Measurements from ENCODE around the gene AKR1C2. TPM values are rescaled to one million over a fixed set of nuclear protein-coding genes. Genes with fewer than 3 reads are reported as not detected.
"Not testable (repeated sequence)": the region's sequence is repeated elsewhere in the genome, so short reads cannot be mapped to it uniquely, and the experiment has no call there.

Gene AKR1C2
- total RNA-seq, 4 donors from 2014 or later: 1.0 to 5.4 (median 4.4) TPM

- Histone ChIP-seq H3K4me1 (no peaks in the 10 kb centered on the region), H3K4me3 (no peak overlapping the region), H3K36me3 (no peaks in the 10 kb centered on the region), H3K27me3 (no peaks in the 10 kb centered on the region), H3K9me3 (peaks cover 0 to 23% of the 10 kb centered on the region in 2 donors), H3K27ac (no peak overlapping the region)
- intact Hi-C loops (cut with DNase I; ENCODE audit: low total_unique reads): no loop called here
- TF ChIP-seq CTCF (IDR thresholded peaks at IDR 0.05): no peak
- no peak for TF ChIP-seq POLR2A (IDR thresholded peaks at IDR 0.05)
- no peak for DNase-seq
Observed at GRCh38 chr10:5033061-5033778, 29.6 kb upstream of the AKR1C2 start.

GRCh38 chr10:5032444-5032843, 28.8 kb upstream of the AKR1C2 start:
- intact Hi-C loops (cut with DNase I; ENCODE audit: low total_unique reads); DNase-seq; H3K4me3 ChIP-seq; H3K27me3 ChIP-seq; H3K27ac ChIP-seq; H3K36me3 ChIP-seq; H3K4me1 ChIP-seq: not testable (repeated sequence)
- H3K9me3 ChIP-seq: peaks cover 0 to 23% of the 10 kb centered on the region in 2 donors

- H3K4me1 ChIP-seq; H3K27ac ChIP-seq; H3K36me3 ChIP-seq; H3K27me3 ChIP-seq; DNase-seq; intact Hi-C loops (cut with DNase I; ENCODE audit: low total_unique reads); H3K4me3 ChIP-seq: not testable (repeated sequence)
- H3K9me3 ChIP-seq: peaks cover 0 to 23% of the 10 kb centered on the region in 2 donors
Observed at GRCh38 chr10:5031588-5031987, 27.9 kb upstream of the AKR1C2 start.

- H3K36me3 ChIP-seq: no peaks in the 10 kb centered on the region
- H3K27ac ChIP-seq: no peak overlapping the region
- no peaks in the 10 kb centered on the region for H3K4me1 ChIP-seq
- peaks cover 0 to 23% of the 10 kb centered on the region in 2 donors for H3K9me3 ChIP-seq
- TF ChIP-seq CTCF (IDR thresholded peaks at IDR 0.05) (no peak), POLR2A (IDR thresholded peaks at IDR 0.05) (no peak)
- intact Hi-C loops (cut with DNase I; ENCODE audit: low total_unique reads): no loop called here
- no peaks in the 10 kb centered on the region for H3K27me3 ChIP-seq
- DNase-seq: no peak
- H3K4me3 ChIP-seq: no peak overlapping the region
Observed at GRCh38 chr10:5030989-5031388, 27.3 kb upstream of the AKR1C2 start.

GRCh38 chr10:5025461-5025881, 21.8 kb upstream of the AKR1C2 start:
- H3K36me3 ChIP-seq; H3K4me1 ChIP-seq; H3K4me3 ChIP-seq; H3K9me3 ChIP-seq; H3K27ac ChIP-seq; intact Hi-C loops (cut with DNase I; ENCODE audit: low total_unique reads); DNase-seq; H3K27me3 ChIP-seq: not testable (repeated sequence)

- H3K27me3 ChIP-seq: no peaks in the 10 kb centered on the region
- no peak overlapping the region for H3K27ac ChIP-seq
- intact Hi-C loops (cut with DNase I; ENCODE audit: low total_unique reads): no loop called here
- no peak for TF ChIP-seq CTCF (IDR thresholded peaks at IDR 0.05)
- no peak for TF ChIP-seq POLR2A (IDR thresholded peaks at IDR 0.05)
- H3K4me1 ChIP-seq: no peaks in the 10 kb centered on the region
- no peak for DNase-seq
- H3K36me3 ChIP-seq: no peaks in the 10 kb centered on the region
- no peak overlapping the region for H3K4me3 ChIP-seq
- no peaks in the 10 kb centered on the region for H3K9me3 ChIP-seq
Observed at GRCh38 chr10:5023177-5023805, 19.6 kb upstream of the AKR1C2 start.

GRCh38 chr10:5021624-5022290, 18.1 kb upstream of the AKR1C2 start:
- intact Hi-C loops (cut with DNase I; ENCODE audit: low total_unique reads); H3K27ac ChIP-seq; DNase-seq; H3K9me3 ChIP-seq; H3K4me3 ChIP-seq; H3K4me1 ChIP-seq; H3K36me3 ChIP-seq; H3K27me3 ChIP-seq: not testable (repeated sequence)

- H3K4me3 ChIP-seq; intact Hi-C loops (cut with DNase I; ENCODE audit: low total_unique reads); H3K27ac ChIP-seq; H3K9me3 ChIP-seq; DNase-seq; H3K4me1 ChIP-seq; H3K27me3 ChIP-seq; H3K36me3 ChIP-seq: not testable (repeated sequence)
Observed at GRCh38 chr10:5019770-5020612, 16.3 kb upstream of the AKR1C2 start.
